GM12878 (cell line): Measurements from ENCODE around the gene COPE. TPM values are rescaled to one million over a fixed set of nuclear protein-coding genes. Genes with fewer than 3 reads are reported as not detected.

Experiments
- ATAC-seq: fragments of 200-7000 bp; cut with Tn5 transposase; 3 replicates; pipeline ENCODE4 v1.9.1; 2020; ENCODE audit warnings: mild to moderate bottlenecking, moderate library complexity
- BruUV-seq: library from RNA; stranded (reverse); fragments of 400-500 nt; replicated peaks from 2 replicates; lab custom pipeline; 2021; lab: Mats Ljungman, UMichigan
- CTCF ChIA-PET: fragments of 300-600 bp; sonication (Branson Sonifier 250); formaldehyde crosslinking; extraction: SDS; loops from one replicate; lab custom pipeline; 2021; ENCODE audit warnings: inconsistent platforms; lab: Yijun Ruan, JAX
- POLR2A ChIA-PET: fragments of 350-600 bp; formaldehyde crosslinking; extraction: SDS; loops from one replicate; lab custom pipeline; 2021; ENCODE audit warnings: inconsistent platforms; lab: Charles Lee
- RAD21 ChIA-PET: fragments of 300-600 bp; sonication (Branson Sonifier 250); formaldehyde crosslinking; loops from one replicate; lab custom pipeline; 2023; ENCODE audit warnings: antibody characterized with exemption; ENCODE audit not compliant: unreplicated experiment; lab: Charles Lee
- SMC1A ChIA-PET: fragments of 300-600 bp; sonication (Branson Sonifier 250); formaldehyde crosslinking; loops from one replicate; lab custom pipeline; 2023; ENCODE audit not compliant: unreplicated experiment, uncharacterized antibody; lab: Charles Lee
- DNase-seq: peaks from one replicate; pipeline ENCODE4 v3.0.0-alpha.2; 2011; ENCODE audit warnings: low read depth, low spot score
- FAIRE-seq: peaks from 3 replicates; lab custom pipeline; 2011; peaks lifted over from hg19 to GRCh38; lab: Jason Lieb, UNC
- H2AFZ ChIP-seq: 2 replicates; pipeline ENCODE4 v1.6.0; 2011; ENCODE audit warnings: low read depth, low read length, control low read depth; ENCODE audit not compliant: control insufficient read depth
- H3K27ac ChIP-seq: 2 replicates; pipeline ENCODE4 v1.5.1; 2011; ENCODE audit warnings: control low read depth; ENCODE audit not compliant: control insufficient read depth, insufficient read depth
- H3K27me3 ChIP-seq, 2 experiments: replicated peaks in 1 of 2; 2 replicates each; pipeline versions ENCODE4 v1.6.0 to v1.6.1; 2011; ENCODE audit warnings: low read length in 1 of 2; ENCODE audit not compliant: control insufficient read depth in 2 of 2, insufficient read depth in 2 of 2
- H3K36me3 ChIP-seq, 2 experiments: 2 replicates each; pipeline ENCODE4 v1.5.1; 2011; ENCODE audit warnings: low read length in 1 of 2; ENCODE audit not compliant: control insufficient read depth in 2 of 2, insufficient read depth in 2 of 2
- H3K4me1 ChIP-seq: 2 replicates; pipeline ENCODE4 v1.6.1; 2011; ENCODE audit warnings: mild to moderate bottlenecking, low read length, moderate library complexity, mixed read lengths; ENCODE audit not compliant: control insufficient read depth, insufficient read depth
- H3K4me2 ChIP-seq: 2 replicates; pipeline ENCODE4 v1.6.0; 2011; ENCODE audit warnings: control low read depth; ENCODE audit not compliant: control insufficient read depth, insufficient read depth
- H3K4me3 ChIP-seq: fragments of 200-600 bp; sonication (generic); 2 replicates; pipeline ENCODE4 v1.5.1; 2016
- H3K79me2 ChIP-seq: 2 replicates; pipeline ENCODE4 v1.6.0; 2011; ENCODE audit warnings: low read length; ENCODE audit not compliant: control insufficient read depth, insufficient read depth
- H3K9ac ChIP-seq: 2 replicates; pipeline ENCODE4 v1.8.0; 2011; ENCODE audit warnings: low read length, control low read depth, mixed read lengths; ENCODE audit not compliant: control insufficient read depth, insufficient read depth
- H3K9me3 ChIP-seq: replicated peaks from 3 replicates; pipeline ENCODE4 v1.5.1; 2011; ENCODE audit warnings: mild to moderate bottlenecking, low read length; ENCODE audit not compliant: control insufficient read depth, insufficient read depth
- H4K20me1 ChIP-seq: 2 replicates; pipeline ENCODE4 v1.6.0; 2011; ENCODE audit not compliant: control insufficient read depth, insufficient read depth
- BACH1 ChIP-seq: fragments of 450-650 bp; IDR thresholded peaks from 2 replicates; pipeline ENCODE4 v1.6.1; 2017; ENCODE audit warnings: mild to moderate bottlenecking, borderline replicate concordance
- BRCA1 ChIP-seq: IDR thresholded peaks from 2 replicates; pipeline ENCODE4 v1.6.1; 2011; ENCODE audit warnings: low read depth, low read length, improper control_type of control experiment
- CBX5 ChIP-seq: sonication (generic); IDR thresholded peaks from 2 replicates; pipeline ENCODE4 v1.6.1; 2016; ENCODE audit warnings: low read depth, moderate library complexity, mild to moderate bottlenecking, inconsistent platforms
- FOXK2 ChIP-seq: fragments of 450-650 bp; IDR thresholded peaks from 2 replicates; pipeline ENCODE4 v1.6.1; 2017; ENCODE audit warnings: mild to moderate bottlenecking, moderate library complexity
- FOXM1 ChIP-seq: IDR thresholded peaks from 2 replicates; pipeline ENCODE4 v1.6.1; 2012; ENCODE audit warnings: low read depth, mild to moderate bottlenecking, inconsistent platforms, low read length, moderate library complexity
- GATAD2B ChIP-seq: fragments of 450-650 bp; conservative IDR thresholded peaks from 2 replicates; pipeline ENCODE4 v1.6.1; 2017; ENCODE audit warnings: low read depth, mild to moderate bottlenecking, moderate library complexity
- IRF3 ChIP-seq: fragments of 450-650 bp; IDR thresholded peaks from 2 replicates; pipeline ENCODE4 v1.6.1; 2014; ENCODE audit warnings: mild to moderate bottlenecking
- LARP7 ChIP-seq: fragments of 450-650 bp; IDR thresholded peaks from 2 replicates; pipeline ENCODE4 v1.6.1; 2017; ENCODE audit warnings: mild to moderate bottlenecking
- MXI1 ChIP-seq: fragments of 150-350 bp; IDR thresholded peaks from 2 replicates; pipeline ENCODE4 v1.6.1; 2011; ENCODE audit warnings: low read depth, mild to moderate bottlenecking, inconsistent platforms, low read length, improper control_type of control experiment
- NR2F1 ChIP-seq: fragments of 450-650 bp; conservative IDR thresholded peaks from 2 replicates; pipeline ENCODE4 v1.6.1; 2017; ENCODE audit warnings: mild to moderate bottlenecking
- PAX8 ChIP-seq: fragments of 450-650 bp; IDR thresholded peaks from 2 replicates; pipeline ENCODE4 v1.6.1; 2017; ENCODE audit warnings: mild to moderate bottlenecking, moderate library complexity
- YBX1 ChIP-seq: fragments of 450-650 bp; IDR thresholded peaks from 2 replicates; pipeline ENCODE4 v1.6.1; 2016; ENCODE audit warnings: antibody characterized with exemption
- ZBTB40 ChIP-seq: fragments of 450-650 bp; IDR thresholded peaks from 2 replicates; pipeline ENCODE4 v1.6.1; 2016; ENCODE audit warnings: mild to moderate bottlenecking, moderate library complexity, borderline replicate concordance
- ZNF384 ChIP-seq: IDR thresholded peaks from 2 replicates; pipeline ENCODE4 v1.6.1; 2012; ENCODE audit warnings: low read depth, mild to moderate bottlenecking, low read length, improper control_type of control experiment, borderline replicate concordance
- ZNF622 ChIP-seq: fragments of 450-650 bp; IDR thresholded peaks from 2 replicates; pipeline ENCODE4 v1.6.1; 2017; ENCODE audit warnings: mild to moderate bottlenecking, inconsistent platforms
- WGBS: methylation state at CpG from one replicate; pipeline ENCODE4 v1.1.6; 2016; ENCODE audit warnings: low lambda C conversion rate; ENCODE audit not compliant: insufficient replicate concordance, insufficient coverage; ENCODE audit errors: missing lambda C conversion rate; 5-methylcytosine and 5-hydroxymethylcytosine counted together
- in situ Hi-C: fragments of 300-500 bp; cut with MboI; formaldehyde crosslinking; loops from 9 replicates; pipeline ENCODE4 v1.14.3; 2018; ENCODE audit warnings: mixed read lengths
- intact Hi-C: fragments of 100-400 bp; cut with micrococcal nuclease; formaldehyde crosslinking; loops from one replicate; pipeline ENCODE4 v1.14.2; 2022; ENCODE audit not compliant: unreplicated experiment
- polyA plus RNA-seq, 11 experiments: library from polyadenylated mRNA; depleted of rRNA in 4 of 11; unstranded in 6 of 11; stranded (reverse) in 5 of 11; fragments of >200 nt; fragmentation: Nextera tagmentation in 4 of 11; fragmentation: Illumina TruSeq in 1 of 11; extraction: Ambion mirVana in 4 of 11; extraction: Trizol in 1 of 11; gene quantifications; 1 replicate in 1 of 11; 2 replicates in 10 of 11; pipeline versions ENCODE4 v1.2.1 to v1.2.3, GENCODE V29; 2011 to 2016; ENCODE audit warnings: inconsistent platforms in 2 of 11, missing spikeins in 2 of 11, low read depth in 1 of 11
- total RNA-seq, 4 experiments: library from RNA; depleted of rRNA in 3 of 4; stranded (reverse); fragments of >200 nt in 3 of 4; fragmentation: Illumina TruSeq in 1 of 4; extraction: Trizol in 1 of 4; gene quantifications; 2 replicates each; pipeline versions ENCODE4 v1.2.1 to v1.2.3, GENCODE V29; 2013 to 2021
- TF ChIP-seq, protein P1 (sequence below): fragments of 450-650 bp; IDR thresholded peaks from 2 replicates; pipeline ENCODE4 v1.6.1; 2016; ENCODE audit warnings: mild to moderate bottlenecking

The COPE gene
- total and polyA plus RNA-seq, 10 of the 15 experiments (the other 5 are each of a cell fraction or from before 2014, with no cell fraction given), result 3.5 to 464 (median 222) TPM

GRCh38 chr19:18939163-18939562, 20.0 kb upstream of the COPE start:
- TF ChIP-seq CBX5 (no peak), BRCA1 (no peak), ZNF384 (no peak), ZNF622 (no peak), BACH1 (no peak), ZBTB40 (no peak), IRF3 (no peak), GATAD2B (no peak), FOXK2 (no peak), PAX8 (no peak), FOXM1 (no peak), MXI1 (no peak), LARP7 (no peak), NR2F1 (no peak), YBX1 (no peak)
- TF ChIP-seq, protein P1, sequence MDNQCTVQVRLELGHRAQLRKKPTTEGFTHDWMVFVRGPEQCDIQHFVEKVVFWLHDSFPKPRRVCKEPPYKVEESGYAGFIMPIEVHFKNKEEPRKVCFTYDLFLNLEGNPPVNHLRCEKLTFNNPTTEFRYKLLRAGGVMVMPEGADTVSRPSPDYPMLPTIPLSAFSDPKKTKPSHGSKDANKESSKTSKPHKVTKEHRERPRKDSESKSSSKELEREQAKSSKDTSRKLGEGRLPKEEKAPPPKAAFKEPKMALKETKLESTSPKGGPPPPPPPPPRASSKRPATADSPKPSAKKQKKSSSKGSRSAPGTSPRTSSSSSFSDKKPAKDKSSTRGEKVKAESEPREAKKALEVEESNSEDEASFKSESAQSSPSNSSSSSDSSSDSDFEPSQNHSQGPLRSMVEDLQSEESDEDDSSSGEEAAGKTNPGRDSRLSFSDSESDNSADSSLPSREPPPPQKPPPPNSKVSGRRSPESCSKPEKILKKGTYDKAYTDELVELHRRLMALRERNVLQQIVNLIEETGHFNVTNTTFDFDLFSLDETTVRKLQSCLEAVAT, result no peak
- no peak overlapping the region for H3K4me2 ChIP-seq
- H3K27ac ChIP-seq, result no peak overlapping the region
- WGBS, result 50% methylated on average over 3 of the region's 3 CpGs
- H2AFZ ChIP-seq, result no peak overlapping the region
- no peak for ATAC-seq
- intact Hi-C loops, result no loop called here
- H4K20me1 ChIP-seq, result no peaks in the 10 kb centered on the region
- FAIRE-seq, result no peak
- SMC1A ChIA-PET, result interaction anchor here (1.5 kb wide), 1 partner anchor 48 kb away, joined by 3 read pairs; no protein-coding TSS in a partner anchor
- BruUV-seq, result no TSS peak
- RAD21 ChIA-PET, result no interaction called here
- no peak overlapping the region for H3K4me3 ChIP-seq
- CTCF ChIA-PET, result interaction anchor here (1.5 to 2.1 kb wide), 2 partner anchors 48 to 351 kb away, joined by 3 to 6 read pairs; partner anchors contain the start of gene REX1BD
- H3K27me3 ChIP-seq, result peaks cover 1 to 2% of the 10 kb centered on the region in 2 experiments
- no peaks in the 10 kb centered on the region for H3K9me3 ChIP-seq
- POLR2A ChIA-PET, result interaction anchor here (0.6 kb wide), 1 partner anchor 11 kb away, joined by 4 read pairs; no protein-coding TSS in a partner anchor
- H3K36me3 ChIP-seq, result no peaks in the 10 kb centered on the region
- no peak for DNase-seq
- in situ Hi-C loops, result no loop called here
- H3K79me2 ChIP-seq, result no peaks in the 10 kb centered on the region
- H3K4me1 ChIP-seq, result no peaks in the 10 kb centered on the region
- no peak overlapping the region for H3K9ac ChIP-seq
